NCI-H2196 (cell line): ENCODE data around the gene EML5.
A peak's percentile ranks its signal among the peaks of the same experiment; 100 is the strongest.
"Not testable (repeated sequence)": the region's sequence is repeated elsewhere in the genome, so short reads cannot be mapped to it uniquely, and the experiment has no call there.

ENCODE experiments used
- DNase-seq: peaks from one replicate; lab custom pipeline; 2025; ENCODE audit not compliant: unreplicated experiment; lab: John Stamatoyannopoulos, UW

Gene EML5

GRCh38 chr14:88792473-88793258 lies at the start of gene EML5:
Gene EML5 (minus strand): TSS chr14:88792953. CDS start chr14:88792503, 450 bp downstream.
- DNase-seq: peak; percentile 59

GRCh38 chr14:88842414-88842813 lies 49.7 kb upstream of the EML5 start:
- DNase-seq: no peak

GRCh38 chr14:88841741-88842140 lies 49.0 kb upstream of the EML5 start:
- DNase-seq: no peak

- no peak for DNase-seq
These were observed 48.2 kb upstream of the EML5 start for GRCh38 chr14:88840926-88841325.

GRCh38 chr14:88838015-88838414 lies 45.3 kb upstream of the EML5 start:
- DNase-seq: no peak

GRCh38 chr14:88837495-88837894 lies 44.7 kb upstream of the EML5 start:
- DNase-seq: no peak

GRCh38 chr14:88835661-88836060 lies 42.9 kb upstream of the EML5 start:
- no peak for DNase-seq

GRCh38 chr14:88834883-88835431 lies 42.2 kb upstream of the EML5 start:
- no peak for DNase-seq

- DNase-seq: no peak
These were observed 38.5 kb upstream of the EML5 start for GRCh38 chr14:88831284-88831683.

GRCh38 chr14:88829685-88830302 lies 37.0 kb upstream of the EML5 start:
- DNase-seq: no peak

- DNase-seq: no peak
These were observed 36.4 kb upstream of the EML5 start for GRCh38 chr14:88829188-88829587.

GRCh38 chr14:88825503-88825902 lies 32.8 kb upstream of the EML5 start:
- no peak for DNase-seq

GRCh38 chr14:88825078-88825458 lies 32.3 kb upstream of the EML5 start:
- no peak for DNase-seq

GRCh38 chr14:88824314-88825077 lies 31.7 kb upstream of the EML5 start, which contains the start of gene TTC8:
Gene TTC8 (plus strand): TSS chr14:88824651. CDS start chr14:88824708, 57 bp downstream.
- peak; percentile 64 for DNase-seq

- DNase-seq: no peak
These were observed 31.2 kb upstream of the EML5 start for GRCh38 chr14:88823968-88824313.

GRCh38 chr14:88821888-88822287 lies 29.1 kb upstream of the EML5 start:
- no peak for DNase-seq

- DNase-seq: no peak
These were observed 28.6 kb upstream of the EML5 start for GRCh38 chr14:88821378-88821777.

- not testable (repeated sequence) for DNase-seq
These were observed 26.9 kb upstream of the EML5 start for GRCh38 chr14:88819674-88820073.

- no peak for DNase-seq
These were observed 25.3 kb upstream of the EML5 start for GRCh38 chr14:88818018-88818417.

GRCh38 chr14:88815980-88816379 lies 23.2 kb upstream of the EML5 start:
- no peak for DNase-seq

GRCh38 chr14:88808359-88808758 lies 15.6 kb upstream of the EML5 start:
- no peak for DNase-seq

GRCh38 chr14:88804477-88804876 lies 11.7 kb upstream of the EML5 start:
- no peak for DNase-seq
